ENCODE results near the gene ARHGAP21. TPM values are rescaled to one million over a fixed set of nuclear protein-coding genes. Genes with fewer than 3 reads are reported as not detected.
A peak's percentile ranks its signal among the peaks of the same experiment; 100 is the strongest.

The ARHGAP21 gene
- total RNA-seq, 1 experiment from 2014 or later, result 26.4 TPM

DNA sequence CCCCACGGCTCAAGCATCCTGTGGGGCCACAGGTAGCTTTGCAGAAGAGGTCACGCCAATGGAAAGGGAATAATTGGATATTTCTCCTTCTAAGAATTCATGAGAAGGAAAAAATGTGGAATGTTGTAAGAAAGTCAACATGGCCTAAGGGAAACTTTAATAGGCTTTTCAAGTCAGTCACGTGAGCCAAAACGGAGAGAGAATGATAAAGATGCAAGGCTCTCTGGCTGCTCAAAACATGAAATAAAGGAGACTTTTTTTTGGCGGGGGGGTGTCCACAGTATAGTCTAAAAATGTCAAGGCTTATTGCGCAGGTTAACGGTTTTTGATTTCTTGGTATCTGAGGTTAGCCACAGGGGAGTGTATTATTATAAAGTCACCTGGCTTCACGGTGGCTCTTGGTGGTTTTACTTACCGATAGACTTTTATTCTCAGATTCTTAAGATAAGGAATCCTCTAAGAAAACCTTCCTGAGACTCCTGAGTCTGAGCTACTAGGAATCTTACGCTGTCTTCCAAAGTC is 148.1 kb downstream of the ARHGAP21 start:
- DNase-seq (ENCODE audit: low read depth), result peak; percentile 28

GRCh38 chr10:24574578-24575155 is 149.0 kb downstream of the ARHGAP21 start:
- no peak for DNase-seq (ENCODE audit: low read depth)

DNA sequence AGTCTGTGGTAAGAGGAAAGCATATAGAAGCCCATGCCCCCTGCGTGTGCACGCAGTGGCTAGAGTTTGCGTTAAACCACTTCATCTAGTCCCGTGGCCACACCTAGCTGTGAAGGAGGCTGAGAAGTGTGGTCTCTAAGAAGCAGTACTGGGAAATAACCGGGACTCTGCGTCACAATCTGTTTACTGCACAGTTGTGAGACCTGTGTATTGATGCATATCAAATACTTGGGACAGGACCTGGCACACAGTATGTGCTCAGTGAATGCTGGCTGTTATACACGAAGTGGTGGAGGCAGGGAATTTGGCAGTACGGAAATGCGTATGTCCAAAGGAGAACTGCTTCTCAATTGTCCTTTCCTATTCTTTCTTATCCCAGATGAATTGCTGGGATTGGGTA is 149.5 kb downstream of the ARHGAP21 start:
- no peak for DNase-seq (ENCODE audit: low read depth)

- no peak for DNase-seq (ENCODE audit: low read depth)
Observed at GRCh38 chr10:24571870-24572450, 151.7 kb downstream of the ARHGAP21 start.

DNA sequence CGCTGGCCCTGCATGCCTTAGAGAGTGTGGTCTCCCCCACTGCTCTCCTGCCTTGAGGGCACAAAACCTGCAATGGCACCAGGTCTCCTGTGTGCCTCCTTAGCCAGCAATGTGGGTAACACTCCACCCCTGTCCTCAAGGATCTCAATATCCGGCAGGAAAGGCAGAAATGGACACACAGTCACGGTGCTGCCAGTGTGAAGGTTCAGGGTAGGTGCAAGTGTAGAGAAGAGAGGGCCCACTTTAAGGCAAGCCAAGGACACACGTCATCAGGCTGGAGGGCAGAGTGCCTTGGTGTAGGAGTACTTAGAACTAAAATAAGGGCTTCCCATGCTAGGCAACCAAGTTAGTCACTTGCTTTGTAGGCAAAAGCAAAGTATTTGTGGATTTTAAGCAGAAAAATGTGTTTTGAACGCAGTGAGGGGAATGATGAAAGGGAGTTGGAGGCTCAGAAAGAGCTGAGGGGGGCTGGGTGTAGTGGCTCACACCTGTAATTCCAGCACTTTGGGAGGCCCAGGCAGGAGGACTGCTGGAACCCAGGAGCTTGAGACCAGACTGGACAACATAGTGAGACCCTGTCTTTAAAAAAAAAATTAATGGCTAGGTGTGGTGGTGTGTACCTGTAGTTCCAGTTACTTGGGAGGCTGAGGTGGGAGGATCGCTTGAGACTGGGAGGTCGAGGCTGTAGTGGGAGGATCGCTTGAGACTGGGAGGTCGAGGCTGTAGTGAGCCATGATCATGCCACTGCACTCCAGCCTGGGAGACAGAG is 152.8 kb downstream of the ARHGAP21 start:
- DNase-seq (ENCODE audit: low read depth), result no peak

DNA sequence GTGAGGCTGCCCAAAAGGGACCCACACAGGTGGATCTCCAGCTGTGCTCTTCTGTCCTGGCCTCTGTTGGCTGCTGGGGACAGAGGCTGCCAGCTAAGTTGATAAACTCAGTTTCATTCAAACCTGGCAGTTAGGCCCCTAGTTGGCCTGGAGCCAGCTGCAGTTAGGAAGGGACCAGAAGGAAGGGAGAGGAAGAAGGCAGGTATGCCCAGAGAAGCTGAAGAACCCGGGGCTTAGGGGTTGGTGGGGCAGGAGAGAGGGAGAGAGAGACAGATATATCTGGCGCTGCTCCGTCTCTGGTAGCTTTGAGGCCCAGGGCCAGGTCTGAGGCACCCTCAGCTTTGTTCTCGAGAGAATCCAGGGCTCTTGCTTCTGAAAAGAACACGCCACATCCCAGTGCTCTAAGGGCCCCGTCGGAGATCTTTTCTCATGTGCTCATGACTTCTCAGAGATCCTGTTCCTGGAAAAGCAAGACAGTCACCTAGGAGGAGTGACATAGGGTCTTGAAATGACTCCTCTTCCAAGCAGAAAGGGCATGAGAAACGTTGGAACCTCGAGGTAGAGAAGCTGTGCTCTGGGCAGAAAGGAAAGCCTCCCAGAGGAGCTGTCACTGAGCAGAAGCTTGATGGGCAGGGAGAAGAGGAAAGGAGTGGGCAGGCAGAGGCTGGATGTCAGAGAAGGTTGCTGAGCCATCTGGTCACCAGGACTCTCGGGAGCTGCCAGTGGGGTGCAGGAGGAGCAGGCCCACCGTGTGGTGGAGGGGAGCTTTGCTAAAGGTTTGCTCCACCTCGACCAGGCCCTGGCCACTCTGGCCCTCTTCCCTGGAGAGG is 153.6 kb downstream of the ARHGAP21 start:
- DNase-seq (ENCODE audit: low read depth), result no peak

DNA sequence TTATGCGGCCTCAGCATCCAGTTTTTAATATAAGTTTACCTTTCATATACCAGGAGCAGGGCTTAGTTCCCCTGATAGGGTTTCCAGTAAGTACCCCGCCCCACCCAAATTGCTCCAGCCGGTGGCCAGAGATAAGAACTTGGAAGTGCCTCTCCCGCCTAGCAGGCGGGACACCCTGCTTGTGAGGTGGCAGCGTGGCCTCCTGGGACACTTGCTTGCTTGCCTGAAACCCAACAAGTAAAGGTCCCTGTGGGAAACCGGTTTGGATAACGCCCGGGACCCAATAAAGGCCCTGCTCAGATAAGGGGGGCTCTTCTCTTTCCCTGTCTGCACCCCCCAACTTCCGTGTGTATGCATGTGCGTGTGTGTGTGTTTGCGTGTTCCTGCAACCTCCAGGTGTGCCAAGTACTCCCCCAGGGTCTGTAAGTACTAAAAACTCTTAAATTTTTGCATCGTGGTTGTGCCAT is 154.3 kb downstream of the ARHGAP21 start:
- DNase-seq (ENCODE audit: low read depth), result no peak

- no peak for DNase-seq (ENCODE audit: low read depth)
Observed at GRCh38 chr10:24568042-24568441, 155.6 kb downstream of the ARHGAP21 start.

GRCh38 chr10:24561453-24561852 is 162.2 kb downstream of the ARHGAP21 start:
- peak; percentile 24 for DNase-seq (ENCODE audit: low read depth)

- DNase-seq (ENCODE audit: low read depth), result peak; percentile 58
Observed at GRCh38 chr10:24556750-24557742, 166.6 kb downstream of the ARHGAP21 start.

DNA sequence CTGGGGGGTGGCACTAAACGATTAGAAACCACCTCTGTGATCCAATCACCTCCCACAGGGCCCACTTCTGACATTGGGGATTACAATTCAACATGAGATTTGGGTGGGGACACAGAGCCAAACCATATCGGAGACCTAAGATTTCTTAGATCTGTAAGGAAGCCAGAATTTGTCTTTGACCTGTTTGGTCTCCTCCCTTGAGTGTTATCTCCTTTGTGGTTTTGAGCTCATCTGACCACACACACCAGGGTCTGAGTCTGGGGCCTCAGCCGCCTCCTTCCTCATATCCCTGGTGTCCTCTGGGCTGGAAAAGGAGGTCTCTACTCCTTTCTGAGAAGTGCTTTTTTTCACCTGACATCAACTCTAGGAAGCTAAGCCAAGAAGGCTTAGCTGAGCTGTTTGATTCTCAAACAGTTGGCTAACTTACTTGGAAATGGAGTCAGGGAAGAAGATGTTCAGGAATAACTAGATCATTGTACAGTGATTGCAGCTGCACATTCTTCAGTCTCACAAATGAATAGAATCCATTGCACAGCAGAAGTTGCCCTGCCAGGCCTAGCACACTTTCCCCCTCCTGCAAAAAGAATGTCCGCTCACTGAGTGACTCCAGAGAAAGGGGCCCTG is 167.4 kb downstream of the ARHGAP21 start:
- no peak for DNase-seq (ENCODE audit: low read depth)

GRCh38 chr10:24554036-24554435 is 169.7 kb downstream of the ARHGAP21 start:
- no peak for DNase-seq (ENCODE audit: low read depth)

DNA sequence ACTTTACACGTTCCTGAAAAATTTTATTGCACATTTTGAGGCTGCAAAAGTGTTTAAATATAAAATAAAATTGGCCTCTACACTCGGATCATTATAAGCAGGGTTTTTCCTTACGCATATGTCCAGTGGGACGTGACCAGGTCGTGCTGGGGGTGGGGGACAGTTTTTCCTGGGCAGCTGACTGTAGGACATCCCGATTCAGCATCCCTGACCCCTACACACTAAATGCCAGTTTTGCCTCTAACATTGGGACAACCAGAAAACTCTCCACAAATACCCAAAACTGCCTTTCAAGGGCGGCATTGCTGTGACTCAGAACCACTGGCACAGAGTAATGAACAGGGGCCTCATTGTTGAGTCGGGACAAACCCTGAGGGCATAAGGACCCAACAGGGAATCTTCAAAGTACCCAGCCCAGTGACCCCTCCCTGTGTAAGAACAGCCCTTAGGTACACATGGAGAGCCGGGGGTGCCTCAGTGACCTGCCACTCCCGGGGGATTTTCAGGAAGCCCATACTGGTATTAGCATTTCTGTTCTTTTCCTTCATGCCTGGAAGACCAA is 170.6 kb downstream of the ARHGAP21 start:
- DNase-seq (ENCODE audit: low read depth), result peak; percentile 3

- DNase-seq (ENCODE audit: low read depth), result no peak
Observed at GRCh38 chr10:24552346-24553016, 171.2 kb downstream of the ARHGAP21 start.

DNA sequence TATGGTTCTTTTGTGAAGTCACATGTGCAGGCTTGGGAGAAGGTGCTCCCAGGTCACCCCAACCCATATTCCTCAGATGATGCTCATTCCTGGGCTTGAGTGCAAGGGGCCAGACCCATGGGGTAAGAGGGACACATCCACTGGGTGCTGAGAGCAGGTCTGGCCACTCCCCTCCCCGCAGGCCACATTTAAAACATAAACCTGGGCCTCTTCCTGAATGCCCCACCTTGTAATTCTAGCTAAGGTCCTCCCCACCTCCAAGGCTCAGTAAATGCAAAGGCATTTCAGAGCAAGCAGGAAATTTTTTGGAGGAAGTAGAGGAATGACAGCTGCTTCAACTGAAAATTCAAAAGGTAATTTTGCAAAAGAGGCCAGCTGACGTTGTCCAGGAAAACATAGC is 172.5 kb downstream of the ARHGAP21 start:
- DNase-seq (ENCODE audit: low read depth), result no peak

DNA sequence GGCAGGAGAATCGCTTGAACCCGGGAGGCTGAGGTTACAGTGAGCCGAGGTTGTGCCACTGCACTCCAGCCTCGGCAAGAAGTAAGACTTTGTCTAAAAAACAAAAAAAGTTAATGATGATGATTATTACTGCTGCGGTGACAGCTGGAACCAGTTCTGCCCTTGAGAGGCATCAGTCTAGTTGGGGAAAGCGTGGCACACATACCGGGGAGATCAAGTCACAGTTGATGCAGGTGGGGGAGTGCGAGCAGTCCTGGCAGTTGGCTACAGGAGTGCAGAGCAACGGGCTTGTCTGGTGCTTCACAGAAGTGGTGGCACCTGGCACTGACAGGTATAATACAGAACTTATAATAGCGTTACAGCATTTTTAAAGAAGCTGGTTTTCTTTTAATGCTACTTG is 173.0 kb downstream of the ARHGAP21 start:
- no peak for DNase-seq (ENCODE audit: low read depth)

DNA sequence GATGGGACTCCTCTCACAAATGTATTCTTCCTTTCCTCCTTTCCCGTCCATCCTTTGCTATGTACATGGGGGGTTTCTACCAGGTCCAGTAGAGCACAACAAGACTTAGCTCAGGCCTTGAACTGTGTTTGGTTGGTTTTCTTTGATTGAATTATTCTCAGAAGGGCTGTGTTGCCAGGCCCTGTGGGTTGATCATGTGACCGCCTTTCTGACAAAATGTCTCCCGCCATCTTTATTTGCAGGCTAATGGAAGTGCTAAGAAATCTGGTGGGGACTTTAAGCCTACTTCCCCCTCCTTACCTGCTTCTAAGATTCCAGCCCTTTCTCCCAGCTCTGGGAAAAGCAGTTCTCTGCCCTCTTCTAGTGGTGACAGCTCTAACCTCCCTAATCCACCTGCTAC is 178.1 kb downstream of the ARHGAP21 start:
- no peak for DNase-seq (ENCODE audit: low read depth)

- no peak for DNase-seq (ENCODE audit: low read depth)
Observed at GRCh38 chr10:24544776-24545175, 178.9 kb downstream of the ARHGAP21 start.
